Measurements from ENCODE around the gene CIB4.

The CIB4 gene

GRCh38 chr2:26616706-26617587, 24.2 kb downstream of the CIB4 start:
- DNase-seq = no peak
- TF ChIP-seq GATA1 (IDR thresholded peaks at IDR 0.05; ENCODE audit: low read depth, low read length) (no peak), POLR2A (IDR thresholded peaks at IDR 0.05; ENCODE audit: low read length) (no peak)

GRCh38 chr2:26615860-26616705, 25.1 kb downstream of the CIB4 start:
- TF ChIP-seq POLR2A (IDR thresholded peaks at IDR 0.05; ENCODE audit: low read length) (no peak), GATA1 (IDR thresholded peaks at IDR 0.05; ENCODE audit: low read depth, low read length) (no peak)
- no peak for DNase-seq

GRCh38 chr2:26615336-26615859, 25.8 kb downstream of the CIB4 start:
- no peak for DNase-seq
- no peak for TF ChIP-seq GATA1 (IDR thresholded peaks at IDR 0.05; ENCODE audit: low read depth, low read length)
- TF ChIP-seq POLR2A (IDR thresholded peaks at IDR 0.05; ENCODE audit: low read length) = no peak

GRCh38 chr2:26614216-26615138, 26.7 kb downstream of the CIB4 start:
- DNase-seq = no peak
- TF ChIP-seq POLR2A (IDR thresholded peaks at IDR 0.05; ENCODE audit: low read length) (no peak), GATA1 (IDR thresholded peaks at IDR 0.05; ENCODE audit: low read depth, low read length) (no peak)

- TF ChIP-seq GATA1 (IDR thresholded peaks at IDR 0.05; ENCODE audit: low read depth, low read length) (no peak), POLR2A (IDR thresholded peaks at IDR 0.05; ENCODE audit: low read length) (no peak)
- DNase-seq = no peak
Observed at GRCh38 chr2:26613241-26614215, 27.6 kb downstream of the CIB4 start.

GRCh38 chr2:26612522-26613240, 28.5 kb downstream of the CIB4 start:
- DNase-seq = no peak
- TF ChIP-seq GATA1 (IDR thresholded peaks at IDR 0.05; ENCODE audit: low read depth, low read length) = no peak
- no peak for TF ChIP-seq POLR2A (IDR thresholded peaks at IDR 0.05; ENCODE audit: low read length)

GRCh38 chr2:26612034-26612433, 29.1 kb downstream of the CIB4 start:
- no peak for DNase-seq
- TF ChIP-seq GATA1 (IDR thresholded peaks at IDR 0.05; ENCODE audit: low read depth, low read length) = no peak

GRCh38 chr2:26610504-26611335, 30.4 kb downstream of the CIB4 start:
- no peak for DNase-seq
- TF ChIP-seq GATA1 (IDR thresholded peaks at IDR 0.05; ENCODE audit: low read depth, low read length) (no peak), POLR2A (IDR thresholded peaks at IDR 0.05; ENCODE audit: low read length) (no peak)

- no peak for DNase-seq
- no peak for TF ChIP-seq GATA1 (IDR thresholded peaks at IDR 0.05; ENCODE audit: low read depth, low read length)
- TF ChIP-seq POLR2A (IDR thresholded peaks at IDR 0.05; ENCODE audit: low read length) = no peak
Observed at GRCh38 chr2:26609839-26610277, 31.3 kb downstream of the CIB4 start.

- no peak for DNase-seq
- TF ChIP-seq POLR2A (IDR thresholded peaks at IDR 0.05; ENCODE audit: low read length) = no peak
- TF ChIP-seq GATA1 (IDR thresholded peaks at IDR 0.05; ENCODE audit: low read depth, low read length) = no peak
Observed at GRCh38 chr2:26609205-26609631, 31.9 kb downstream of the CIB4 start.

GRCh38 chr2:26608557-26608956, 32.6 kb downstream of the CIB4 start:
- no peak for DNase-seq
- TF ChIP-seq GATA1 (IDR thresholded peaks at IDR 0.05; ENCODE audit: low read depth, low read length) (no peak), POLR2A (IDR thresholded peaks at IDR 0.05; ENCODE audit: low read length) (no peak)
